ENCODE measurements around the gene SGF29. TPM values are rescaled to one million over a fixed set of nuclear protein-coding genes. Genes with fewer than 3 reads are reported as not detected.

SGF29 gene
- total and polyA plus RNA-seq, 2 of the 4 experiments (the other 2 are of a cell fraction): 4.3 to 7.7 TPM

DNA sequence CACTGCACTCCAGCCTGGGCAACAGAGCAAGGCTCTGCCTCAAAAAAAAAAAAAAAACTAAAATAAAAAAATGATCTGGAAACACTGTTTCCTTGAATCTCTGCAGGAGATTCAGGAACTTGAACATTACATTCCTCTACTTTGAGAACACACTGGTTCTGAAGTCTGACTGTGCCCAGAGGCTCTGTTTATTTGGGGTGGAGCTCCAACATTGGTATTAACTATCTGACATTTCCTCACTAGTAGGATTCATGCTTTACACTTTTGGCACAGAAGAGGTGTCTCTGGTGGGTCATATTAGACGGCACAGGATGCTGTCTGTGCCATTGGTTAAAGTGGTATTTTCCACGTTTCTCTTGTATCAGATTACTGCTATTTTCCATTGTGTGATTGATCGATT lies 32.7 kb downstream of the SGF29 start:
- no peak overlapping the region for H2BK15ac ChIP-seq (ENCODE audit: low read depth, low read length)
- H3K9me1 ChIP-seq (ENCODE audit: insufficient read depth, low read length): peaks cover 2% of the 10 kb centered on the region; the same call in 1 of the 2 replicates
- no peak overlapping the region for H2AFZ ChIP-seq (replicated peaks; ENCODE audit: low read length, poor library complexity)
- TF ChIP-seq FOS (IDR thresholded peaks at IDR 0.05; ENCODE audit: low read depth, low read length) (no peak), CEBPB (IDR thresholded peaks at IDR 0.05; ENCODE audit: low read depth, low read length) (no peak), MAFK (IDR thresholded peaks at IDR 0.05; ENCODE audit: low read depth, low read length) (no peak), MXI1 (IDR thresholded peaks at IDR 0.05; ENCODE audit: borderline replicate concordance, low read depth, low read length) (no peak), SMC3 (IDR thresholded peaks at IDR 0.05; ENCODE audit: low read depth, low read length) (no peak), RAD21 (IDR thresholded peaks at IDR 0.05; ENCODE audit: low read length) (no peak), POLR2A (IDR thresholded peaks at IDR 0.05; ENCODE audit: low read depth, low read length) (no peak), BHLHE40 (IDR thresholded peaks at IDR 0.05; ENCODE audit: low read depth, low read length) (no peak), MAZ (IDR thresholded peaks at IDR 0.05; ENCODE audit: borderline replicate concordance, low read depth, low read length) (no peak), CHD1 (IDR thresholded peaks at IDR 0.05; ENCODE audit: low read depth, low read length) (no peak), RCOR1 (IDR thresholded peaks at IDR 0.05; ENCODE audit: insufficient replicate concordance, low read length) (no peak), RFX5 (IDR thresholded peaks at IDR 0.05; ENCODE audit: low read depth, low read length) (no peak), NFE2L2 (IDR thresholded peaks at IDR 0.05; ENCODE audit: low read depth, low read length) (no peak)
- TF ChIP-seq, protein P1, sequence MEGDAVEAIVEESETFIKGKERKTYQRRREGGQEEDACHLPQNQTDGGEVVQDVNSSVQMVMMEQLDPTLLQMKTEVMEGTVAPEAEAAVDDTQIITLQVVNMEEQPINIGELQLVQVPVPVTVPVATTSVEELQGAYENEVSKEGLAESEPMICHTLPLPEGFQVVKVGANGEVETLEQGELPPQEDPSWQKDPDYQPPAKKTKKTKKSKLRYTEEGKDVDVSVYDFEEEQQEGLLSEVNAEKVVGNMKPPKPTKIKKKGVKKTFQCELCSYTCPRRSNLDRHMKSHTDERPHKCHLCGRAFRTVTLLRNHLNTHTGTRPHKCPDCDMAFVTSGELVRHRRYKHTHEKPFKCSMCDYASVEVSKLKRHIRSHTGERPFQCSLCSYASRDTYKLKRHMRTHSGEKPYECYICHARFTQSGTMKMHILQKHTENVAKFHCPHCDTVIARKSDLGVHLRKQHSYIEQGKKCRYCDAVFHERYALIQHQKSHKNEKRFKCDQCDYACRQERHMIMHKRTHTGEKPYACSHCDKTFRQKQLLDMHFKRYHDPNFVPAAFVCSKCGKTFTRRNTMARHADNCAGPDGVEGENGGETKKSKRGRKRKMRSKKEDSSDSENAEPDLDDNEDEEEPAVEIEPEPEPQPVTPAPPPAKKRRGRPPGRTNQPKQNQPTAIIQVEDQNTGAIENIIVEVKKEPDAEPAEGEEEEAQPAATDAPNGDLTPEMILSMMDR (conservative IDR thresholded peaks at IDR 0.05; ENCODE audit: low read depth, low read length): no peak
- TF ChIP-seq, protein P2, sequence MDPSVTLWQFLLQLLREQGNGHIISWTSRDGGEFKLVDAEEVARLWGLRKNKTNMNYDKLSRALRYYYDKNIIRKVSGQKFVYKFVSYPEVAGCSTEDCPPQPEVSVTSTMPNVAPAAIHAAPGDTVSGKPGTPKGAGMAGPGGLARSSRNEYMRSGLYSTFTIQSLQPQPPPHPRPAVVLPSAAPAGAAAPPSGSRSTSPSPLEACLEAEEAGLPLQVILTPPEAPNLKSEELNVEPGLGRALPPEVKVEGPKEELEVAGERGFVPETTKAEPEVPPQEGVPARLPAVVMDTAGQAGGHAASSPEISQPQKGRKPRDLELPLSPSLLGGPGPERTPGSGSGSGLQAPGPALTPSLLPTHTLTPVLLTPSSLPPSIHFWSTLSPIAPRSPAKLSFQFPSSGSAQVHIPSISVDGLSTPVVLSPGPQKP (IDR thresholded peaks at IDR 0.05; ENCODE audit: borderline replicate concordance, low read depth, low read length): no peak
- TF ChIP-seq, protein P3, sequence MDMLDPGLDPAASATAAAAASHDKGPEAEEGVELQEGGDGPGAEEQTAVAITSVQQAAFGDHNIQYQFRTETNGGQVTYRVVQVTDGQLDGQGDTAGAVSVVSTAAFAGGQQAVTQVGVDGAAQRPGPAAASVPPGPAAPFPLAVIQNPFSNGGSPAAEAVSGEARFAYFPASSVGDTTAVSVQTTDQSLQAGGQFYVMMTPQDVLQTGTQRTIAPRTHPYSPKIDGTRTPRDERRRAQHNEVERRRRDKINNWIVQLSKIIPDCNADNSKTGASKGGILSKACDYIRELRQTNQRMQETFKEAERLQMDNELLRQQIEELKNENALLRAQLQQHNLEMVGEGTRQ (IDR thresholded peaks at IDR 0.05; ENCODE audit: low read depth, low read length): no peak
- H2BK120ac ChIP-seq (ENCODE audit: low read depth, low read length): no peak overlapping the region
- H4K20me1 ChIP-seq (ENCODE audit: insufficient read depth, low read length): no peaks in the 10 kb centered on the region
- H2BK5ac ChIP-seq (ENCODE audit: low read depth, low read length, poor library complexity, severe bottlenecking): no peak overlapping the region
- no peaks in the 10 kb centered on the region for H3K9me3 ChIP-seq (ENCODE audit: control insufficient read depth, insufficient read depth, low read length)
- H3K79me1 ChIP-seq (ENCODE audit: low read depth in 1 of 2, low read length in 2 of 2): no peaks in the 10 kb centered on the region
- no peak overlapping the region for H3K9ac ChIP-seq (ENCODE audit: low read depth, low read length)
- dilution Hi-C loops (cut with HindIII; ENCODE audit: low sequenced_read_pairs, unreplicated experiment) (no loop called here), intact Hi-C loops (cut with micrococcal nuclease) (no loop called here), in situ Hi-C loops (cut with MboI; ENCODE audit: low sequenced_read_pairs) (no loop called here)
- no peak overlapping the region for H3K27ac ChIP-seq (ENCODE audit: insufficient read depth, low read length)
- no peak overlapping the region for H3K14ac ChIP-seq (replicated peaks; ENCODE audit: low read depth, low read length)
- H3K23ac ChIP-seq (ENCODE audit: low read depth, low read length): no peak overlapping the region
- no peak overlapping the region for H2BK20ac ChIP-seq (ENCODE audit: low read depth, low read length)
- BruUV-seq (replicated peaks): no TSS peak
- ChIA-PET CTCF (interaction anchor here (0.6 kb wide), 1 partner anchor 384 kb away, joined by 4 read pairs; no protein-coding TSS in a partner anchor), POLR2A (ENCODE audit: unreplicated experiment) (interaction anchor here (0.6 kb wide), 1 partner anchor 10 kb away, joined by 4 read pairs; the partner anchor contains the start of gene SULT1A2)
- H3K4me1 ChIP-seq (ENCODE audit: control insufficient read depth, insufficient read depth, low read length): no peaks in the 10 kb centered on the region
- H3K56ac ChIP-seq (ENCODE audit: extremely low read depth, insufficient read depth, low read length): no peak overlapping the region
- no CpG with 5 or more reads among the region's 3 CpGs for WGBS, 2 experiments (ENCODE audit: extremely low coverage in 2 of 2, insufficient read length in 1 of 2)
- no peak overlapping the region for H3K4me2 ChIP-seq (ENCODE audit: low read depth, low read length)
- no peak overlapping the region for H4K91ac ChIP-seq (ENCODE audit: insufficient read depth, low read depth, low read length)
- peaks cover 25% of the 10 kb centered on the region for H3K36me3 ChIP-seq (ENCODE audit: control insufficient read depth, insufficient read depth, low read length)
- H3K4ac ChIP-seq (ENCODE audit: low read depth, low read length): no peak overlapping the region
- no peak overlapping the region for H2AK9ac ChIP-seq (replicated peaks; ENCODE audit: low read depth, low read length, poor library complexity)
- no peak overlapping the region for H3K18ac ChIP-seq (ENCODE audit: low read depth, low read length)
- H4K5ac ChIP-seq (ENCODE audit: low read depth, low read length): no peak overlapping the region
- H4K8ac ChIP-seq (ENCODE audit: low read depth in 2 of 2, low read length in 2 of 2): no peak overlapping the region
- H3K27me3 ChIP-seq (ENCODE audit: control insufficient read depth, insufficient read depth, low read length): no peaks in the 10 kb centered on the region
- DNase-seq (no peak), ATAC-seq (ENCODE audit: low read depth) (0 out of 2 replicates have a peak, but pooled peaks have one; percentile 40)
- H2AK5ac ChIP-seq (ENCODE audit: low read depth, low read length): no peak overlapping the region
- H3K4me3 ChIP-seq (ENCODE audit: insufficient read depth, low read depth, low read length): no peak overlapping the region

All from IMR-90 (cell line).